HepG2 (cell line): Measurements from ENCODE around the gene NRBP1. TPM values are rescaled to one million over a fixed set of nuclear protein-coding genes. Genes with fewer than 3 reads are reported as not detected.

Source experiments
- ARNT2 ChIP-seq: sonication (generic); formaldehyde crosslinking; IDR thresholded peaks from 2 replicates; pipeline ENCODE4 v1.8.0; 2022; ENCODE audit warnings: mild to moderate bottlenecking, low read depth, missing genetic modification reagents, moderate library complexity
- DNMT1 ChIP-seq: sonication (generic); formaldehyde crosslinking; IDR thresholded peaks from 2 replicates; pipeline ENCODE4 v1.5.1; 2020; ENCODE audit warnings: mild to moderate bottlenecking, missing genetic modification reagents
- DPF2 ChIP-seq: sonication (generic); formaldehyde crosslinking; IDR thresholded peaks from 2 replicates; pipeline ENCODE4 v1.4.0; 2020; ENCODE audit warnings: mild to moderate bottlenecking, low read depth, missing genetic modification reagents, borderline replicate concordance
- HMG20B ChIP-seq: conservative IDR thresholded peaks from 2 replicates; pipeline ENCODE4 v1.6.1; 2016; ENCODE audit warnings: missing genetic modification reagents, missing compliant biosample characterization
- LCORL ChIP-seq, 2 experiments: fragments of 450-650 bp in 1 of 2; sonication (generic) in 1 of 2; formaldehyde crosslinking in 1 of 2; IDR thresholded peaks; 2 replicates each; pipeline versions ENCODE4 v1.5.0 to v1.6.1; 2017 to 2020; ENCODE audit warnings: antibody characterized with exemption in 1 of 2, missing genetic modification reagents in 1 of 2
- NCOA5 ChIP-seq: sonication (generic); formaldehyde crosslinking; IDR thresholded peaks from 2 replicates; pipeline ENCODE4 v1.4.0; 2020; ENCODE audit warnings: missing genetic modification reagents
- SOX5 ChIP-seq: IDR thresholded peaks from 2 replicates; pipeline ENCODE4 v1.6.1; 2016; ENCODE audit warnings: borderline replicate concordance
- STAG1 ChIP-seq: sonication (generic); formaldehyde crosslinking; IDR thresholded peaks from 2 replicates; pipeline ENCODE4 v1.4.0; 2020; ENCODE audit warnings: missing genetic modification reagents
- UBTF ChIP-seq: sonication (generic); formaldehyde crosslinking; IDR thresholded peaks from 2 replicates; pipeline ENCODE4 v1.4.0; 2020; ENCODE audit warnings: mild to moderate bottlenecking, missing genetic modification reagents
- ZBTB39 ChIP-seq: sonication (generic); formaldehyde crosslinking; IDR thresholded peaks from 2 replicates; pipeline ENCODE4 v1.5.0; 2020; ENCODE audit warnings: missing genetic modification reagents
- ZFP41 ChIP-seq: sonication (generic); formaldehyde crosslinking; IDR thresholded peaks from 2 replicates; pipeline ENCODE4 v1.4.0; 2020; ENCODE audit warnings: mild to moderate bottlenecking, missing genetic modification reagents, borderline replicate concordance
- ZMAT3 ChIP-seq: sonication (generic); formaldehyde crosslinking; conservative IDR thresholded peaks from 2 replicates; pipeline ENCODE4 v1.7.0; 2021; ENCODE audit warnings: missing genetic modification reagents
- ZNF142 ChIP-seq: sonication (generic); formaldehyde crosslinking; IDR thresholded peaks from 2 replicates; pipeline ENCODE4 v1.4.0; 2020; ENCODE audit warnings: missing genetic modification reagents
- ZNF431 ChIP-seq: sonication (generic); formaldehyde crosslinking; IDR thresholded peaks from 2 replicates; pipeline ENCODE4 v1.9.0; 2022; ENCODE audit warnings: missing genetic modification reagents, low read depth, mild to moderate bottlenecking, borderline replicate concordance
- ZNF567 ChIP-seq: sonication (generic); formaldehyde crosslinking; IDR thresholded peaks from 2 replicates; pipeline ENCODE4 v1.8.1; 2023; ENCODE audit warnings: mild to moderate bottlenecking, missing genetic modification reagents, borderline replicate concordance
- ZNF720 ChIP-seq: sonication (generic); formaldehyde crosslinking; IDR thresholded peaks from 2 replicates; pipeline ENCODE4 v1.4.0; 2020; ENCODE audit warnings: missing genetic modification reagents
- ZXDC ChIP-seq: sonication (generic); formaldehyde crosslinking; IDR thresholded peaks from 2 replicates; pipeline ENCODE4 v1.5.0; 2020; ENCODE audit warnings: mild to moderate bottlenecking, missing genetic modification reagents
- polyA plus RNA-seq, 8 experiments: library from polyadenylated mRNA; depleted of rRNA in 3 of 8; stranded (reverse) in 7 of 8; unstranded in 1 of 8; fragments of >200 nt; fragmentation: Illumina TruSeq in 4 of 8; extraction: Trizol in 4 of 8; gene quantifications; 2 replicates each; pipeline versions ENCODE4 v1.2.1 to v1.2.3, GENCODE V29; 2011 to 2016; ENCODE audit warnings: low read depth in 4 of 8, missing spikeins in 1 of 8, mixed read lengths in 1 of 8; ENCODE audit not compliant: insufficient read depth in 1 of 8
- total RNA-seq, 5 experiments: library from RNA; depleted of rRNA; stranded (reverse); fragments of >200 nt; fragmentation: Illumina TruSeq; extraction: Trizol; gene quantifications; 2 replicates each; pipeline ENCODE4 v1.2.3, GENCODE V29; 2016; ENCODE audit warnings: low read depth in 1 of 5

The NRBP1 gene
- total and polyA plus RNA-seq, 2 of the 13 experiments (the other 11 are each of a cell fraction or from before 2014, with no cell fraction given), result 165 to 240 TPM

GRCh38 chr2:27489118-27489497, 60.7 kb downstream of the NRBP1 start (continued):
- no peak for TF ChIP-seq DNMT1 (CRISPR knock-in tag)
- TF ChIP-seq DPF2 (CRISPR knock-in tag), result no peak
- TF ChIP-seq UBTF (CRISPR knock-in tag), result 0 out of 2 replicates have a peak, but pooled peaks have one; percentile 40
- TF ChIP-seq ZNF431 (CRISPR knock-in tag), result peak; percentile 69; the same call in 1 of the 2 replicates
- TF ChIP-seq ZXDC (CRISPR knock-in tag), result 0 out of 2 replicates have a peak, but pooled peaks have one; percentile 74
- no peak for TF ChIP-seq NCOA5 (CRISPR knock-in tag)
- TF ChIP-seq ZFP41 (CRISPR knock-in tag), result peak; percentile 32; the same call in 1 of the 2 replicates
- no peak for TF ChIP-seq ARNT2 (CRISPR knock-in tag)
- no peak for TF ChIP-seq LCORL (IDR thresholded peaks at IDR 0.05)
- TF ChIP-seq LCORL (CRISPR knock-in tag; IDR thresholded peaks at IDR 0.05), result peak; percentile 39; the same call in 1 of the 2 replicates
- peak; percentile 41; the same call in 1 of the 2 replicates for TF ChIP-seq STAG1 (CRISPR knock-in tag)
- TF ChIP-seq HMG20B (CRISPR knock-in tag), result no peak
- 0 out of 2 replicates have a peak, but pooled peaks have one; percentile 32 for TF ChIP-seq ZBTB39
- 0 out of 2 replicates have a peak, but pooled peaks have one; percentile 42 for TF ChIP-seq ZNF567 (CRISPR knock-in tag)
- TF ChIP-seq ZNF720 (CRISPR knock-in tag), result no peak
- no peak for TF ChIP-seq SOX5
- no peak for TF ChIP-seq ZMAT3 (CRISPR knock-in tag)
- TF ChIP-seq ZNF142 (CRISPR knock-in tag), result 0 out of 2 replicates have a peak, but pooled peaks have one; percentile 28
